Measurements from ENCODE around the gene CMC1.
A peak's percentile ranks its signal among the peaks of the same experiment; 100 is the strongest.

Gene CMC1

GRCh38 chr3:28286595-28286994 lies 45.2 kb downstream of the CMC1 start:
- no peaks in the 10 kb centered on the region for H3K27me3 ChIP-seq (ENCODE audit: low read length)
- H3K9me3 ChIP-seq (ENCODE audit: insufficient read depth, low read length): no peaks in the 10 kb centered on the region
- no peaks in the 10 kb centered on the region for H3F3A ChIP-seq (ENCODE audit: insufficient read depth)
- H3K4me3 ChIP-seq (ENCODE audit: insufficient read depth, low read length, poor library complexity, severe bottlenecking): no peak overlapping the region
- no peaks in the 10 kb centered on the region; the same call in 1 of the 2 replicates for H4K20me1 ChIP-seq (ENCODE audit: low read depth, low read length)
- H3K9ac ChIP-seq (ENCODE audit: low read length): no peak overlapping the region
- H3K79me2 ChIP-seq (ENCODE audit: insufficient read depth, low read length): no peaks in the 10 kb centered on the region
- H2AFZ ChIP-seq (ENCODE audit: low read depth, low read length, severe bottlenecking): no peak overlapping the region
- H3K36me3 ChIP-seq (ENCODE audit: low read length): no peaks in the 10 kb centered on the region
- no peak overlapping the region for H3K27ac ChIP-seq (ENCODE audit: low read depth, low read length)
- H3K9me2 ChIP-seq (replicated peaks; ENCODE audit: insufficient read depth, low read length): no peaks in the 10 kb centered on the region
- TF ChIP-seq EZH2phosphoT487 (conservative IDR thresholded peaks at IDR 0.05; ENCODE audit: low read length): no peak
- TF ChIP-seq CTCF (IDR thresholded peaks at IDR 0.05; ENCODE audit: insufficient read depth, low read length, poor library complexity, severe bottlenecking): peak; percentile 32
- no peak overlapping the region for H3K4me2 ChIP-seq (ENCODE audit: low read depth, low read length, poor library complexity, severe bottlenecking)

GRCh38 chr3:28287046-28287445 lies 45.6 kb downstream of the CMC1 start:
- no peaks in the 10 kb centered on the region for H3K27me3 ChIP-seq (ENCODE audit: low read length)
- H3K27ac ChIP-seq (ENCODE audit: low read depth, low read length): no peak overlapping the region
- H3K36me3 ChIP-seq (ENCODE audit: low read length): no peaks in the 10 kb centered on the region
- no peak for TF ChIP-seq CTCF (IDR thresholded peaks at IDR 0.05; ENCODE audit: insufficient read depth, low read length, poor library complexity, severe bottlenecking)
- no peaks in the 10 kb centered on the region; the same call in 1 of the 2 replicates for H4K20me1 ChIP-seq (ENCODE audit: low read depth, low read length)
- no peaks in the 10 kb centered on the region for H3K9me3 ChIP-seq (ENCODE audit: insufficient read depth, low read length)
- no peak overlapping the region for H2AFZ ChIP-seq (ENCODE audit: low read depth, low read length, severe bottlenecking)
- H3K9ac ChIP-seq (ENCODE audit: low read length): no peak overlapping the region
- H3K79me2 ChIP-seq (ENCODE audit: insufficient read depth, low read length): no peaks in the 10 kb centered on the region
- no peaks in the 10 kb centered on the region for H3K9me2 ChIP-seq (replicated peaks; ENCODE audit: insufficient read depth, low read length)
- no peak overlapping the region for H3K4me2 ChIP-seq (ENCODE audit: low read depth, low read length, poor library complexity, severe bottlenecking)
- H3F3A ChIP-seq (ENCODE audit: insufficient read depth): no peaks in the 10 kb centered on the region
- no peak overlapping the region for H3K4me3 ChIP-seq (ENCODE audit: insufficient read depth, low read length, poor library complexity, severe bottlenecking)

GRCh38 chr3:28290863-28291300 lies 49.5 kb downstream of the CMC1 start:
- no peak overlapping the region for H3K4me2 ChIP-seq (ENCODE audit: low read depth, low read length, poor library complexity, severe bottlenecking)
- H4K20me1 ChIP-seq (ENCODE audit: low read depth, low read length): no peaks in the 10 kb centered on the region; the same call in 1 of the 2 replicates
- no peak overlapping the region for H3K4me3 ChIP-seq (ENCODE audit: insufficient read depth, low read length, poor library complexity, severe bottlenecking)
- no peak for TF ChIP-seq CTCF (IDR thresholded peaks at IDR 0.05; ENCODE audit: insufficient read depth, low read length, poor library complexity, severe bottlenecking)
- TF ChIP-seq EZH2phosphoT487 (conservative IDR thresholded peaks at IDR 0.05; ENCODE audit: low read length): no peak
- no peak overlapping the region for H3K9ac ChIP-seq (ENCODE audit: low read length)
- H3K27me3 ChIP-seq (ENCODE audit: low read length): no peaks in the 10 kb centered on the region
- no peaks in the 10 kb centered on the region for H3K9me3 ChIP-seq (ENCODE audit: insufficient read depth, low read length)
- no peaks in the 10 kb centered on the region for H3K36me3 ChIP-seq (ENCODE audit: low read length)
- no peak overlapping the region for H2AFZ ChIP-seq (ENCODE audit: low read depth, low read length, severe bottlenecking)
- no peaks in the 10 kb centered on the region for H3F3A ChIP-seq (ENCODE audit: insufficient read depth)
- H3K79me2 ChIP-seq (ENCODE audit: insufficient read depth, low read length): no peaks in the 10 kb centered on the region
- no peak overlapping the region for H3K27ac ChIP-seq (ENCODE audit: low read depth, low read length)
- no peaks in the 10 kb centered on the region for H3K9me2 ChIP-seq (replicated peaks; ENCODE audit: insufficient read depth, low read length)
